KOPT-K1 (cell line): ENCODE data around the gene IFNK.

ENCODE experiments used
- H3K27ac ChIP-seq: fragments of 200-600 bp; sonication (generic); 2 replicates; pipeline ENCODE4 v1.5.1; 2016; ENCODE audit warnings: antibody characterized with exemption, mild to moderate bottlenecking, low read depth, low read length; ENCODE audit not compliant: poor library complexity, severe bottlenecking
- H3K36me3 ChIP-seq: fragments of 200-600 bp; sonication (generic); 2 replicates; pipeline ENCODE4 v1.5.1; 2017; ENCODE audit warnings: antibody characterized with exemption, mild to moderate bottlenecking, low read length, moderate library complexity; ENCODE audit not compliant: insufficient read depth
- H3K9me3 ChIP-seq: fragments of 200-600 bp; sonication (generic); 2 replicates; pipeline ENCODE4 v1.5.1; 2017; ENCODE audit warnings: antibody characterized with exemption, low read length, mild to moderate bottlenecking; ENCODE audit not compliant: insufficient read depth, poor library complexity, severe bottlenecking

Gene IFNK

GRCh38 chr9:27528076-27528885 is 4.2 kb downstream of the IFNK start:
- Histone ChIP-seq H3K27ac (no peak overlapping the region), H3K9me3 (no peaks in the 10 kb centered on the region), H3K36me3 (no peaks in the 10 kb centered on the region)

DNA sequence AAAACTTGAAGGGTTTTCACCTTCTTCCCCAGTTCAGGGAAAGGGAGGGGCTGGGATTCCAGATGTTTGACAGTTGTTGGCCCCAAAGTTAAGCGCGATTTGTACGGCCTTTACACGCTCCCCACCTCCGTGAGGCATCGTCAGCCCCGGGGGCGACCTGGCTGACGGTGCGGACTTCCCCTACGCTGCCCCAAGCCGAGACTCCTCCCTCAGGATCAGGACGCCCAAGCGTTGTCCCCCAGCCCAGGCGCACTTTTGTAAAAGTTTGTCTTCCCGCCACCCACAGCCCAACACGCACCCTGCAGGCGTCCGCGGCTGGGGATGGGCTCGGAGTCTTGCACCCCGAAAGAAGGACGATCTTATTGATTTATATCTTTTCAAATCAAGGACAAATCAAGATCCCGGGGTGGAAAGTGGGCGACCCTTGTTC is 4.8 kb downstream of the IFNK start:
- H3K9me3 ChIP-seq = no peaks in the 10 kb centered on the region
- H3K27ac ChIP-seq = no peak overlapping the region
- H3K36me3 ChIP-seq = no peaks in the 10 kb centered on the region

DNA sequence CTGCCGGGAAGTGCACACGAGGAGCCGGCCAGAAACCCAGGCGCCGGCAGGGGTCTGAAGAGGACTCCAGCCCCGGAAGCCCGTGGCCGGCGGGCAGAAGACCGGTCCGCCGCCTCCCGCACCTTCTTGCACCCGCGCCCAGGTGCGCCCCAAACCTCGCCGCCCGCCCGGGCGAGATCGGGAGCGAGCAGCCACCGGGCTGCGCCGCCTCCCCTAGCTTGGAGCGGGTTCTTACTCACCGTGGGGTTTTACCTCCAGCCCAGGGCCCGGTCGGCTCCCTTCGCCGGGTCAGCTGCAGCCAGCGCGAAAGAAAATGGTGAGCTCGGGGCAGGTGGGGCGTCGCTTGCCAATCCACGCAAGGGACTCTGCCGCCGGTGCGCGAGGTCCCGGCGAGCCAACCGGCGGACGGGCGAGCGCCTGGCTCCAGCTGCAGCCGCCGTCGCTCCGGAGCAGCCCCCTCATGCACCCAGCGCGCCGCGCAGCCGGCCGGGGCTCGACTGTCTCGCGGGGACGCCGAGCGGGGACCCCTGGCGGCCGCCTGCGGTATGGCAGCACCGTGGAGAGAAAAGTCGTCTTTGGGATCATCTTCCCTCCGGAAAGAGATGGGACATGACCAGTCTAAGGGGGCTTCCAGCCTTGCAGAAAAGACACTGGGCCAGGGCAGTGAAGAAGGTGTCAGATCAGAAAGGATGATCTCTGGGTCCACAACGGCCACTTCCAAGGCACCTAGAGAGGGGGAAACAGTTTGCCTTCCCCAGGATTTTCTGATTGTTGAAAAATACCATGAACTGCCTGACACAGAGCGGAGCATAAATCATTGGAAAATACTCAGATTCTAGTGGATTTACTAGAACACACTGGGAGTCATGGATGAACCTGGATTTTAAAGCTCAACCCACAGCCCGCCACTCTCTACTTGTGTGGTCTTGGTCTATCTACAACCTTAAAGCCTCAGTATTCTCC is 5.5 kb downstream of the IFNK start, which contains the start of gene MOB3B:
Gene MOB3B (minus strand): TSS at position 499 of the 963 bp plus-strand sequence. CDS start 74,264 bp downstream, outside the sequence.
- H3K9me3 ChIP-seq = no peaks in the 10 kb centered on the region
- no peak within 1 kb of the TSS for H3K27ac ChIP-seq
- no peaks in the 10 kb centered on the region for H3K36me3 ChIP-seq

DNA sequence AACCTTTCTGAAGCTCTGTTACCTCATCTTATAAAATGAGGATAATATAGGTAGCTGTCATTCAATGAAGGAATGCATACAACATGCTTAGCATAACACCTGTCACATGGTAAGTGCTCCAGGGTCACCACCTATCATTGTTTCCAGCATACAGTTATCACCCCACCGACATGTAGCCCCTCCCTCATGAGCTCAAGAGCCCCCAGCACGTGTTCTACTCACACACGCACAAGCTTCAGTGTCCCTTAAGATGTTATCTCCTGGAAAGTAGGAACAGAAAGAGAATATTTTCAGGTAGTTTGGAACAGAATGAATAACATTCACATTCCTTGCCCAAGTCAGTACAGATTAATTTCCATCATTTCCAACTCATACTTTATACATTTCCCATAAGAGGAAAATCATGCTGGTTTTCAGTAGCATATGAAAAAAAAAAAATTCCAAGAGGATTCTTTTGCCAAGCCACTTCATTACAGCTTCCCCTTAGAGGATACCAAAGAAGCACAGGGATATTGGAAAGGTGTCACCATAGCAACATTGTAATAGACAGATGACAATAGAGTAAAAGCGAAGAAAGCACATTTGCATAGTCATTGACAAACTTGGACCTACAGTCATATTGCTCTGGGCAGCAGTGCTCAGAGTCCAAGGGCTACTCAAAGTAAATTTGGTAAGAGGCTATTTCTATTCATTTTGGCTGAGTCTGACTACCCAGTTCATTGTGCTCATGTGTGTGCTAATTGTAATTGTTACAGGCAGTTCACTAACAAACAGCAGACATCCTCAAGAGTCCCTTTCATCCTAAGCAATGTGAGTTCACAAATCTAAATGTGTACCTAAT is 7.0 kb downstream of the IFNK start:
- Histone ChIP-seq H3K36me3 (no peaks in the 10 kb centered on the region), H3K27ac (no peak overlapping the region), H3K9me3 (no peaks in the 10 kb centered on the region)

DNA sequence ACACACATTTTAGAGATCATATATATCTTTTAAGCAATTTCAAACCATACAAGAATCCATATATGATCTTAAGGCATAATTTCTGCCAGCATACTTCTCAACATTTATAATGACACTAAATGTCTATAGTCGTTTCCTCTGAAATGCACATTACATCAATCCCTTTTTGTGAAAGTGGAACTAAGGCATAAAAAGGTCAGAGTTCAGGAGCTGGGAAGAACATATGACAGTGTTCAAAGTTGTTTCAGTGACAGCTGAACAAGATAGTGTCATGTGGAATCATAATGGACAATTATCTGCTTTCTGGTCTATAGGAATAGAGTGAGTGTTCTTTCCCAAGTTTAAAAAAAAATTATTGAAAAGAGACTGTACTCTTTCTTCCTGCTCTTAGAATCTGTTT is 8.0 kb downstream of the IFNK start:
- H3K9me3 ChIP-seq = no peaks in the 10 kb centered on the region
- no peak overlapping the region for H3K27ac ChIP-seq
- H3K36me3 ChIP-seq = no peaks in the 10 kb centered on the region

DNA sequence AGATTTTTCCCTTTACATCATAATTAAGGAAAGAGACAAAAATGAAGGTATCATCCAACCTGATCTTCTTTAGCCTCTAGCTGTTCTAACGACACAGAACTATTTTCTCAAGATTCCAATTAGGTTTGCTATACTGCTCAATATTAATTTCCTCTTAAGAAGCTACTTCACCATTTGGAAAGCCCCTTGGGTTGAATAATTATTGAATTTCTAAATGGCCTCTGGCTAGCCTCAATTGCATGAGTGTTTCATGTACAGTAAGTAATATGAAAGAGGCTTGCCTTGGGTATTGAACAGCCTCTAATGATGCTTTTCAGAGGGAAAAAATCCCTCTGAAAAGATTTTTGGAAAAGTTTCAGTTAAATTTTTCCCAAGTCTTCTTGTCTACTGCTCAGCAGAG is 9.2 kb downstream of the IFNK start:
- H3K36me3 ChIP-seq = no peaks in the 10 kb centered on the region
- no peaks in the 10 kb centered on the region for H3K9me3 ChIP-seq
- no peak overlapping the region for H3K27ac ChIP-seq

DNA sequence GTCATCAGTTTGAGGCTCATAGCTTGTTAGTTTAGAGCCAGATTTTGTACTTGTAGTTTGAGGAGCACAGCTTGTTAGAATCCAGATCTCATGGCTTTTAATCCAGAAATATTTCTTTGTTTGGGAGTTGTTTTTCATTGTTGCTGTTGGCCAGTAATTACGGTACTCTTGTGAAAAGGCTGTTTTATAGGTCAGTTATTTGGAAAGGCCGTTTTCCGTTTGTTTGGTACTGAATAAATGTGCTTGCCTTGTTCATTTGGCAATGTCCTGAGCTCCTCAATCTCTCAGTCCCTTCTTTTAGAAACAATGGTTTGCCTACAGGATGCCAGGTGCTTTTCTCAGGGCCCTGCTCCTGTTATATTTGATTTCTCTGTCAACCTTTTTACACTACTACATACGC is 10.0 kb downstream of the IFNK start:
- H3K36me3 ChIP-seq = no peaks in the 10 kb centered on the region

GRCh38 chr9:27534658-27535209 is 10.6 kb downstream of the IFNK start:
- Histone ChIP-seq H3K27ac (no peak overlapping the region), H3K36me3 (no peaks in the 10 kb centered on the region)

More for the DNA sequence above, 10.0 kb downstream of the IFNK start:
- Histone ChIP-seq H3K27ac (no peak overlapping the region), H3K9me3 (no peaks in the 10 kb centered on the region)

GRCh38 chr9:27535701-27536118 is 11.6 kb downstream of the IFNK start:
- Histone ChIP-seq H3K9me3 (no peaks in the 10 kb centered on the region), H3K27ac (no peak overlapping the region), H3K36me3 (no peaks in the 10 kb centered on the region)

More at GRCh38 chr9:27534658-27535209, 10.6 kb downstream of the IFNK start:
- H3K9me3 ChIP-seq = no peaks in the 10 kb centered on the region

GRCh38 chr9:27536168-27536567 is 12.1 kb downstream of the IFNK start:
- Histone ChIP-seq H3K27ac (no peak overlapping the region), H3K36me3 (no peaks in the 10 kb centered on the region), H3K9me3 (no peaks in the 10 kb centered on the region)

DNA sequence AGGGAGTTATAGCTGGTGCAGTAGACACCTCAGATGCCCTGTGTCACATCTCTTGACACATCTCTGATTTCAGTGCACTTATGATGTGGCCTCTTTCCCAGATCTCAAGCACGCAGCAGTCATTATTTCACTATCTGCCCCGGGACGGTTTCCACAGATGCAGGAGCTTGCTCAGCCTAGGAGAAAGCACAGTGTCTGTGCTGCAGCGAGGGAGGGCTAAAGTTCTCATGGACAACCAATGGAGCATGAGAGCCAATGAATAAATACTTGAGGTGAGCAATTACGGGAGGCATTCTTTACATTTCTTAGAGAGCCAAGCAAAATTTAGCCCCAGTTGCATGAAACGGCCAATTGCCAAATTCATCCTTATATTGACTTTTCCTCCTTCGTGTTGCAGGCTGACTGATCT is 12.9 kb downstream of the IFNK start:
- Histone ChIP-seq H3K36me3 (no peaks in the 10 kb centered on the region), H3K27ac (no peak overlapping the region), H3K9me3 (no peaks in the 10 kb centered on the region)

DNA sequence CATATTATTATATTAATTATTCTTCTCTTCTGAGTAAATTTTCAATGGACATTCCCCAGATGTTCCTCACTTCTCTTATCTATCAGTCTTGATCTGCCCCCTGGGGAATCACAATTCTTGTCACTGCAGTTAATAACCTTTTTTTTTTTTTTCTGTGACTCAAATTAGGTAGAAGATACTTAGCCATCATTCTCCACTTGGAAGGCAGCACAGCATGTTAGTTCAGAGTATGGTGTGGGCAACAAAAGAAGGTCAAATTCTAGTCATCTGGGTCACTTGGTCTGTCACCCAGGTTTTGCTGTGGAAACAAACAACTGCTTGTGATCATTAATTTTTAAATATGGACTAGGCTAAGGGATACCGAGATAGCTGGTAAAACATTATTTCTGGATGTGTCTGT is 13.7 kb downstream of the IFNK start:
- Histone ChIP-seq H3K9me3 (no peaks in the 10 kb centered on the region), H3K36me3 (no peaks in the 10 kb centered on the region), H3K27ac (no peak overlapping the region)

DNA sequence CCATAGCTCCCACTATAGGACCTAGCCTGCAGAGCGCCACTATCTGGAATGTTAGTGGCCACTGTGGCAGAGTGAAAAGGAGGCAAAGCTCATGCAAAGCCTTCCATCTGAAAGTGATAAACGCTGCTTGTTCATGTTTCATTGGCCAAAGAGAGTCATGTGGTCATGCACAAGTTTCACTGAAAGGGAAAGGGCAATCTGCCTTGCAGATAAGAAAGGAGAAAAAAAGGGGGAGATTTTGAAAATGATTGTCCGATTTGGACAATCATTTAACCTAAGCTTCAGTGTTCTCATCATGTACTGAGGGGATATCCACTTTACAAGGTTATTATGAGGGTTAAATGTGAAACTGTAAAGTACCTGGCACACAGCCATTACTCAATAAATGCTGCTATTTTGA is 14.6 kb downstream of the IFNK start:
- Histone ChIP-seq H3K36me3 (no peaks in the 10 kb centered on the region), H3K27ac (no peak overlapping the region), H3K9me3 (no peaks in the 10 kb centered on the region)
